Raji (cell line): ENCODE results near the gene IGSF21.

Source experiments
- POLR2A ChIP-seq: IDR thresholded peaks from 2 replicates; pipeline ENCODE4 v1.6.1; 2011; ENCODE audit warnings: low read depth, low read length, control low read depth; ENCODE audit not compliant: insufficient read depth

IGSF21 gene

GRCh38 chr1:18285538-18285924, 177.9 kb downstream of the IGSF21 start:
- TF ChIP-seq POLR2A, result no peak

- no peak for TF ChIP-seq POLR2A
Measured at GRCh38 chr1:18288722-18289121, 181.1 kb downstream of the IGSF21 start.

- no peak for TF ChIP-seq POLR2A
Measured at GRCh38 chr1:18289597-18289996, 182.0 kb downstream of the IGSF21 start.

GRCh38 chr1:18290740-18291412, 183.3 kb downstream of the IGSF21 start:
- no peak for TF ChIP-seq POLR2A

- TF ChIP-seq POLR2A, result no peak
Measured at GRCh38 chr1:18292531-18292930, 184.9 kb downstream of the IGSF21 start.

GRCh38 chr1:18293291-18293690, 185.7 kb downstream of the IGSF21 start:
- TF ChIP-seq POLR2A, result no peak

- TF ChIP-seq POLR2A, result no peak
Measured at GRCh38 chr1:18294437-18295176, 187.0 kb downstream of the IGSF21 start.

- no peak for TF ChIP-seq POLR2A
Measured at GRCh38 chr1:18297896-18298648, 190.5 kb downstream of the IGSF21 start.

- TF ChIP-seq POLR2A, result no peak
Measured at GRCh38 chr1:18299441-18300338, 192.1 kb downstream of the IGSF21 start.

- no peak for TF ChIP-seq POLR2A
Measured at GRCh38 chr1:18300376-18300775, 192.8 kb downstream of the IGSF21 start.

GRCh38 chr1:18302788-18303413, 195.3 kb downstream of the IGSF21 start:
- TF ChIP-seq POLR2A, result no peak

GRCh38 chr1:18304151-18304869, 196.7 kb downstream of the IGSF21 start:
- no peak for TF ChIP-seq POLR2A

GRCh38 chr1:18305182-18305795, 197.7 kb downstream of the IGSF21 start:
- TF ChIP-seq POLR2A, result no peak
